ENCODE results near the gene TMEM108. TPM values are rescaled to one million over a fixed set of nuclear protein-coding genes. Genes with fewer than 3 reads are reported as not detected.

TMEM108 gene
- total RNA-seq, 1 experiment from 2014 or later = not detected

GRCh38 chr3:133328373-133328772 is 290.2 kb downstream of the TMEM108 start:
- Histone ChIP-seq H3K9ac (ENCODE audit: low read length) (no peak overlapping the region), H2AFZ (ENCODE audit: low read depth, low read length, poor library complexity, severe bottlenecking) (no peak overlapping the region), H3K9me3 (ENCODE audit: control insufficient read depth in 1 of 2, insufficient read depth in 1 of 2, low read depth in 1 of 2, low read length in 2 of 2) (no peaks in the 10 kb centered on the region), H4K20me1 (ENCODE audit: insufficient read depth) (no peaks in the 10 kb centered on the region), H3K79me2 (ENCODE audit: insufficient read depth, low read length) (no peaks in the 10 kb centered on the region), H3K27me3 (ENCODE audit: insufficient read depth, low read length) (peaks cover 68% of the 10 kb centered on the region), H3K4me1 (ENCODE audit: control insufficient read depth in 1 of 2, insufficient read depth in 2 of 2, low read length in 2 of 2) (no peaks in the 10 kb centered on the region), H3K9me2 (ENCODE audit: insufficient read depth) (no peaks in the 10 kb centered on the region), H3K4me3 (replicated peaks in 1 of 2; ENCODE audit: low read depth in 1 of 2, low read length in 2 of 2) (no peak overlapping the region), H3K27ac (ENCODE audit: low read depth, low read length) (no peak overlapping the region), H3K36me3 (ENCODE audit: control insufficient read depth in 1 of 2, insufficient read depth in 2 of 2, low read length in 2 of 2) (no peaks in the 10 kb centered on the region), H3K4me2 (ENCODE audit: low read length) (no peak overlapping the region)
- RAD21 ChIA-PET (ENCODE audit: low non-redundant PET in 1 of 2, low total read pairs in 2 of 2, uncharacterized antibody in 2 of 2, unreplicated experiment in 2 of 2) = no interaction called here
- DNase-seq (ENCODE audit: low read depth, low spot score) (no peak), ATAC-seq (no peak)
- TF ChIP-seq, protein P1, sequence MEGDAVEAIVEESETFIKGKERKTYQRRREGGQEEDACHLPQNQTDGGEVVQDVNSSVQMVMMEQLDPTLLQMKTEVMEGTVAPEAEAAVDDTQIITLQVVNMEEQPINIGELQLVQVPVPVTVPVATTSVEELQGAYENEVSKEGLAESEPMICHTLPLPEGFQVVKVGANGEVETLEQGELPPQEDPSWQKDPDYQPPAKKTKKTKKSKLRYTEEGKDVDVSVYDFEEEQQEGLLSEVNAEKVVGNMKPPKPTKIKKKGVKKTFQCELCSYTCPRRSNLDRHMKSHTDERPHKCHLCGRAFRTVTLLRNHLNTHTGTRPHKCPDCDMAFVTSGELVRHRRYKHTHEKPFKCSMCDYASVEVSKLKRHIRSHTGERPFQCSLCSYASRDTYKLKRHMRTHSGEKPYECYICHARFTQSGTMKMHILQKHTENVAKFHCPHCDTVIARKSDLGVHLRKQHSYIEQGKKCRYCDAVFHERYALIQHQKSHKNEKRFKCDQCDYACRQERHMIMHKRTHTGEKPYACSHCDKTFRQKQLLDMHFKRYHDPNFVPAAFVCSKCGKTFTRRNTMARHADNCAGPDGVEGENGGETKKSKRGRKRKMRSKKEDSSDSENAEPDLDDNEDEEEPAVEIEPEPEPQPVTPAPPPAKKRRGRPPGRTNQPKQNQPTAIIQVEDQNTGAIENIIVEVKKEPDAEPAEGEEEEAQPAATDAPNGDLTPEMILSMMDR (IDR thresholded peaks at IDR 0.05 in 2 of 3, conservative IDR thresholded peaks at IDR 0.05 in 1 of 3; ENCODE audit: borderline replicate concordance in 1 of 3, insufficient read depth in 1 of 3, low read depth in 2 of 3, low read length in 2 of 3) = no peak
- no peak for TF ChIP-seq SP1 (IDR thresholded peaks at IDR 0.05; ENCODE audit: low read depth)
- no peak for TF ChIP-seq SRF (IDR thresholded peaks at IDR 0.05; ENCODE audit: low read depth)
- TF ChIP-seq, protein P2, sequence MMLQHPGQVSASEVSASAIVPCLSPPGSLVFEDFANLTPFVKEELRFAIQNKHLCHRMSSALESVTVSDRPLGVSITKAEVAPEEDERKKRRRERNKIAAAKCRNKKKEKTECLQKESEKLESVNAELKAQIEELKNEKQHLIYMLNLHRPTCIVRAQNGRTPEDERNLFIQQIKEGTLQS (IDR thresholded peaks at IDR 0.05) = no peak
- no peak for TF ChIP-seq ELF1 (IDR thresholded peaks at IDR 0.05; ENCODE audit: borderline replicate concordance, low read depth)
- no peak for TF ChIP-seq TCF7L2 (IDR thresholded peaks at IDR 0.05; ENCODE audit: borderline replicate concordance, extremely low read depth, insufficient read depth, insufficient read length)
- no peak for TF ChIP-seq CBX3 (IDR thresholded peaks at IDR 0.05; ENCODE audit: low read depth)
- TF ChIP-seq JUND (IDR thresholded peaks at IDR 0.05) = no peak
- no peak for TF ChIP-seq CEBPB (IDR thresholded peaks at IDR 0.05; ENCODE audit: low read depth)
- TF ChIP-seq REST (IDR thresholded peaks at IDR 0.05; ENCODE audit: low read depth) = no peak
- TF ChIP-seq RAD21 (IDR thresholded peaks at IDR 0.05; ENCODE audit: low read depth) = no peak
- TF ChIP-seq, protein P3, sequence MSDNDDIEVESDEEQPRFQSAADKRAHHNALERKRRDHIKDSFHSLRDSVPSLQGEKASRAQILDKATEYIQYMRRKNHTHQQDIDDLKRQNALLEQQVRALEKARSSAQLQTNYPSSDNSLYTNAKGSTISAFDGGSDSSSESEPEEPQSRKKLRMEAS (IDR thresholded peaks at IDR 0.05) = no peak
- no peak for TF ChIP-seq FOSL1 (IDR thresholded peaks at IDR 0.05; ENCODE audit: low read depth)
- no peak for TF ChIP-seq ZFX (IDR thresholded peaks at IDR 0.05)
- no peak for TF ChIP-seq EZH2phosphoT487 (IDR thresholded peaks at IDR 0.05; ENCODE audit: borderline replicate concordance)
- CTCF ChIA-PET = no interaction called here
- POLR2A ChIA-PET = no interaction called here
- no TSS peak for BruUV-seq (replicated peaks)
- intact Hi-C loops (cut with micrococcal nuclease) = no loop called here
